GM19455 (cell line): Measurements from ENCODE around the gene EMILIN3.

ENCODE experiments used
- ATAC-seq: cut with Tn5 transposase; IDR thresholded peaks from one replicate; pipeline ENCODE4 v1.9.1; 2021; ENCODE audit not compliant: unreplicated experiment

The EMILIN3 gene

DNA sequence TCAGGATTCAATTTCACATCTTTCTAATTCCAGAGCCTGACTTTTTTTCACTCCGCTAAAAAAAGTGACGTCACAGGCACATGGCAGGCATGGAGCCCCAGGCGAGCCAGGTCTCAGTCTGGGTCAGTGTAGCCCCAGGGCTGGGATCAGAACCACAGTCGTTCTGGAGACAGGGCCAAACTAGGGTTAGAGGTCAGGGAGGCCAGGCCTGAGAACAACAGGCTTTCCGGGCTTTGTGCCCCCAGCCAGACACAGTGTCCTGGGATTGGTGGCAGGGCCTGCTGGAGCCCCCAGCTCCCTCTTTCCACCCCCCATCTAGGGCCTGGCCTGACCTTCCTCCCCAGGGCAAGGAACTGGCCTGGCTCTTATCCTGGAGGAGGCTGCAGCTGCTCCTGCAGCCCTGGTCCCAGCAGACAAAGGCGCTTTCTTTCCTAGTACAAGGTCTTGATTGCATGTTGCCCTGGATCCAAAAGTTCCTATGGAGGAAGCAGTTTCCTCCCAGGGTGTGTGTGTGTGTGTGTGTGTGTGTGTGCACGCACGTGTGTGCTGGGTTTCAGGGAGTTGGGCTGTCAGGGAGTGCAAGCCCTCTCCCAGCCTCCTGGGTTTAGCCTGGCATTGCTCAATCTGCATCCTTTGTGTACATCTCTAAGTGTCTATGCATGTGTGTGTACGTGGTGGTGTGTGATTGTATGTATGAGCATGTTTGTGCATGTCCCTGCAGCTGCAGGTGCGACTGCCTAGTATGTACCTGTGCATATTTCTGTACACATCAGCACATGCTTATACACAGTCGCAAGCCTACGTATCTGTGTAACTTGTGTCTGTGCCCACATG, 26.5 kb upstream of the EMILIN3 start:
- ATAC-seq: no peak

DNA sequence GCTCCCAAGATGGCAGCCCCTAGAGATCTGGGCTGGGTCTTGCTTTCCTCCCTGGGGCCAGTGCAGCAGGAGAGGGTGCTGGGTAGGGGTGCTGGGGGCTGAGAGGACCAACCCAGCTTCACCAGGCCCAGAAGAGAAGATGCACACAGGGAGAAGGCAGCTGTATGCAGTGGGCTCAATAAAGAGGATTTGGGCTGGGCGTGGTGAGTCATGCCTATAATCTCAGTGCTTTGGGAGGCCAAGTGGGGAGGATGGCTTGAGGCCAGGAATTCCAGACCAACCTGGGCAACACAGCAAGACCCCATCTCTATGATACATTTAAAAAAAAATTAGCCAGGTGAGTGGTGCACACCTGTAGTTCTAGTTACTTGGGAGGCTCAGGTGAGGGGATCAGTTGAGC, 25.7 kb upstream of the EMILIN3 start:
- no peak for ATAC-seq

DNA sequence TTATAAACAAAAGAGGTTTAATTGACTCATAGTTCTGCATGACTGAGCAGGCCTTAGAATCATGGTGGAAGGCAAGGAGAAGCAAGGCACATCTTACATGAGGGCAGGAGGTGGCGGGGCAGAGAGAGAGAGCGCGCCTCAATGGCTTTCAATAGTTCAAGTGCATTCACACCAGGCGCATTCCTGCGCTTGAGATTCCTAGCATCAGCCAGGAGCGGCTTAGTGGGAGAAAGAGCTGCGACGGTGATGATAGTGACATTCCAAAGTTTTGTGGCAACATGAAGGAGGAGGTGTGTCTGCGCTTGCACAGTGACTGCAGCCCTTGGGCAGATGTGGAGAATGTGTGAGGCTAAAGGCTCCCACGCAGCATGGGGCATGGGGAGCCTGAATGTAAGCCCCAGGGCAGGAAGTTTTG, 25.0 kb upstream of the EMILIN3 start:
- ATAC-seq: no peak

DNA sequence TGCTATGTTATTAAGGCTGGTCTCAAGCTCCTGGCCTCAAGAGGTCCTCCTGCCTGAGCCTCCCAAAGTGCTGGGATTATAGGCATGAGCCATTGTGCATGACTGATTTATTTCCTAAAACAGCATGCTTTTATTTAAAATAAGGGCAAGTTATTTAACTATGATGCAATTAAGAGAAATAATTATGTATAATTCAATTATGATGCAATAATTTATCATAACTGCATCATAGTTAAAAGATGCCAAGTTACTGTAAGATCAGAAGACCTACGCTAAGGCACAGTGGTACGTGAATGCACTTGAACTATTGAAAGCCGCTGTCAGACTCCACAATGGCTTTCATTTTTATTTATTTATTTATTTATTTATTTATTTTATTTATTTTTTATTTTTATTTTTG, 24.3 kb upstream of the EMILIN3 start:
- no peak for ATAC-seq

DNA sequence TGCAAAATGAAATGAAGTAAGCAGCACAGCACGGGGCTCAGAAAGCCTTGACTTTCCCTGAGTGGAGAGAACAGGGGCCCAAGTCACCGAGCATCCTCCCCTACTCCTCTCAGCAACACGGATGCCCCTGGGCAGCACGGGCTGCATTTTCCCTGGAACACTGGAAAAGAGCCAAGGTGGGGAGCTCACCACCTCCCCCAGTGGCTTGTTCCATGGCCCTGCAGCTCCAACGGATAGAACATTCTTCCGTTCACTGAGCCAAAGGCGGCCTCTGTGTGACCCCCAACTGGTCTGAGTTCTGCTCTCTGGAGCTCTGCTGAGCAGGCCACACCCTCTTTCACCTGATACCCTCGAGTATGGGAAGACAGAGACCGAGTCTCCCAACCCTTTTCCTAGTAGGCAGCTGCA, 20.8 kb upstream of the EMILIN3 start:
- ATAC-seq: no peak

DNA sequence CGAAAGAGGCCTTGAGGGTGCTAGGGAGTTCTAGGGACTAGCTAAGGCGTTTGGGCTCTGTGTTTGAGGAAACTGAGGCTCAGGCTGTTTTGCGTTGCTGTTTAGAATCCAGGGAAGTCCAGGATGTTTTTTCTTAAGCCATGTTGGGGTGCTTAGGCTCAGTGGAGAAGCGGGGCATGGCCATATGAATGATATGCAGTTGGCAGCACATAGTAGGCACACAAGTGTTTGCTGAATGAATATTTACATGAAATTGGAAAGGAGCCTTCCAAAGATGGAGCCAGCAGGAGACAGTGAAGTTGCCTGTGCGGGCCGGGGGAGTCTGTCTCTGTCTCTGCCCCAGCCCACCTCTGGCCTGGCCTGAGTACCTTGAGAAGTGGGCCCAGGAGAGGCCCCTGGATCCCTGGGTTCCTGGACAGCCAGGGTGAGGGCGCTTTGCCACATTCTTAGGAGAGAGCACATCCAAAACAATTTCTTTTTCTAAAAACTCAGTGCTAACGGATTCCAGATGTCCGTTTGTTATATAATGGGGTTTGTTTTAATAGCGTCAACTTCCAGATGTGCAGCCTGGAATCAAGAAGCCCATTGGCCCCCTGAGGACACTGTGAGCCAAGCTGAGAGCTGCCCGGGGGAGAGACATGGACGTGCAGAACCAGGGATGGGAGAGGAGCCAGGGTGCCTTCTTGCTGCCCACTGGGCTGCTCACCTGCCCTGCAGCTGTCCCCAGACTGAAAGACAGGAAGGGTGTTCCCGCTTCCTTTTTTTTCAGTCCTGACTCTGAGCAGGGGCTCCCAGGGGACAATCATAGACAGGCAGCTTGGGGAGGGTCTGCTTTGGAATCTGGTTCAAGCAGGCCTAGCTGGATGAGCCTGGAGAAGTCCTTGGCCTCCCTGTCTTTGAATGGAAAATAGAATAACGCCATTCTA, 20.1 kb upstream of the EMILIN3 start:
- no peak for ATAC-seq

DNA sequence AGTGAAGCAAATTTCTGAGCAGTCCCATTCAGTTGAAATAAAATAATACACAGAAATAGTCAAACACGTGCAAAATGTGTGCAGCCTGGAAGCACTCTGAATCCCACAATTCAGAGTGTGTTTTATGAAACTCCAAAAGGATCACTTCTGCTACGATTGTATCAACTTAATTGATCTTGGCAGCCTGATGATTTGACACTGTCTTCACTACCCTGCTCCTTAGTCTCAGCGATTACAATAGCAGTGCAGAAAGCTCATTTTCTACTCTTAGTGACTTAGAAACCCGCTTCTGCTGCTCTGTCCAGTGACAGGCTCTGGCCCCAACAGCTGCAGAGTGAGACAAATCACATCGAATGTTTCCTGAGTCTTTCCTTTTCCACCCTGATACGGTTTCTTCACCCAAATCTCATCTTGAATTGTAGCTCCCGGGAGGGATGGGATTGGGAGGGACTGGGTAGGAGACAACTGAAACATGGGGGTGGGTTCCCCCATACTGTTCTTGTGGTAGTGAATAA, 16.2 kb upstream of the EMILIN3 start:
- ATAC-seq: no peak

DNA sequence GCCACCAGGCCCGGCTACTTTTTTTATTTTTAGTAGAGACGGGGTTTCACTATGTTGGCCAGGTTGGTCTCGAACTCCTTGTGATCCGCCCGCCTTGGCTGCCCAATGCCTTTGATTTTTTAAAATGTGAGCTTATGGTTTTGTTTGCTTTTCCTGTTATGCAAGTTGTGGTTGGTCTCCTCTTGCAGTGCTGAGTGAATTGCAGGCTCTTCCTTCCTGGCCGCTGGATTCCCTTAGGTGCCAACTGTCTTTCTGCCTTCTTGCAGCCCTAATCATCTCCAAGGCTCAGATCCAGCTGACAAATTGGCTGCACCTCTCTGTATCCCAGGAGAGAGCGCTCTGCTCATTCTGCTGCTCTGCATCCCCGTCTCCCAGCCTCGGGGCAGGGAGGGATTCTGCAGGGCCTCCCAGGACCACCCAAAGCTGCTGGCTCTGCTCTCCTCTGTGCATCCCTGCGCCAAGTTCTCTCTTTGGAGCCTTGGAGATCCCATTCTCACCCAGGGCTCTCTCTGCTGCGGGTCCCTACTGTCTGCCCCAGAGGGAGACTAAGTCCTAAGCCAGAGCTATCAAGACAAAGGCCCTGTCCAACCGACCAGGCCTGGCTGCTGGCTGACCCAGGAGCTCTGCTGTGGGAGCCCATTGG, 14.1 kb upstream of the EMILIN3 start:
- no peak for ATAC-seq

DNA sequence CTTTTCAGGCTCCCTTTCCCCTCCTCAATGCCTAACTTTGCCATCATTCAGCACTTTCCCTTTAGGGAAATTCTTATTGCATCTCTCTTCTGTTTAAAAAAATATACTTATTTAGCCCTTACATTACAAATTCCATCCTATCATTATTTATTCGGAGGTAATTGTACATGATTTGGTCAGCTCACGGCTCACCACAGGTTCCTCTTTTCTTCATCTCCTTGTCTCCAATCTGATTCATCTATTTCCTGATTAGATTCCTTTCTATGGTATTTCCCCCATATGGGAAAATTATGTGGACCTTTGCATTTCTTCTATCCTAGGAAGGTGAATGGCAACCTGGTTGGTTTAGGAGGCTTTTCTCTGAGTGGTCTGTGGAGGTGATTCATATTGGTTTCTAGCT, 12.9 kb upstream of the EMILIN3 start:
- no peak for ATAC-seq

DNA sequence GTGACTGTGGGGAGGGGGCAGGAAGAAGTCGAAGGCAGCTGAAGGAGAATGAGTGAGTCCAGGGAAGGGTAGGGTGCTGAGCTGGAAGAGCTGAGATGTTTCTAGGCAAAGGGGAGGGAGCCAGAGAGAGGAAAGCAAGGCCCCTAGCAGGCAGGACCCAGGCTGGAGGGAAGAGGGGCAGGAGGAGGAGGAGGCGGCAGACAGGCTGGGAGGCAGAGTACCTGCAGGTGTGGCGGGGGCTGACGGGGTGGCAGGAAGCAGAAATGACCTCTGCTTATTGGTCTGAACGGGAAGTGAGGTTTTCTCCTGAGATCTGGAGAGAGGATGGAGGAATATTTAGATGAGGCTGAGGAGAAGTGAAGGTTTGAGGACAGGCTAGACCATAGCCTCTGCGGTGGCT, 10.7 kb upstream of the EMILIN3 start:
- ATAC-seq: no peak

DNA sequence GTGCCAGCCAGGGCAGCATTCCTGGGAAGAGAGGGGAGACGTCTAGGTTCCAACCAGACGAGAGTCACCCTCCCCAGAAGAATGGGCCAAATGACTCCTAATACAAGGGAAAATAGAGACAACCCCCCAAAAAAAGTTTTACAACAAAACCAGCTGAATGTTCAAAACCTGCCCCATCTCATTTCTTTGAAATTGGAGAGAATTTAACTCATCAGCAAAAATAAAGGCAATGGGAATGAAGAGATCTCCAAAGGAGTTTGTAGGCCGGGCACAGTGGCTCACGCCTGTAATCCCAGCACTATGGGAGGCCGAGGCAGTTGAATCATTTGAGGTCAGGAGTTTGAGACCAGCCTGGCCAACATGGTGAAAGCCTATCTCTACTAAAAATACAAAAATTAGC, 9.7 kb upstream of the EMILIN3 start:
- no peak for ATAC-seq

DNA sequence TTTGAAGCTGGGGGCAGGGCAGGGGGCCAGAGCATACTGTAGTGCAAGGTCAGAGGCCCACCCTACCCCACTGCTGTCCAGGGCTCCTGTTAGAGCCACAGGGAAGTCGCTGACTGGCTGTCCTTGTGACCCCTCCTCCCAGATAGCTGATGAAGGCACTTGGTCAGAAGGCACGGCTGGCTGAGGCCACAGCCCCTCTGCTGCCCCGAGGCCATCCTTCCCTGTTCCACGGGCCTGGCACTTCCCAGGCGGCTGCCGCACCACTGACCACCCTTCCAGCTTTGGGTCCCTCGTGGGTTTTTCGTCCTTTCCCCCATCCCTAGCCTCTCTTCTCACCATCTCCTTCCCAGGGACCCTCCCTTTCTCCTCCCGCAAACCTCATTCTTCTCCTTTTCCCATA, 9.2 kb upstream of the EMILIN3 start:
- ATAC-seq: no peak

DNA sequence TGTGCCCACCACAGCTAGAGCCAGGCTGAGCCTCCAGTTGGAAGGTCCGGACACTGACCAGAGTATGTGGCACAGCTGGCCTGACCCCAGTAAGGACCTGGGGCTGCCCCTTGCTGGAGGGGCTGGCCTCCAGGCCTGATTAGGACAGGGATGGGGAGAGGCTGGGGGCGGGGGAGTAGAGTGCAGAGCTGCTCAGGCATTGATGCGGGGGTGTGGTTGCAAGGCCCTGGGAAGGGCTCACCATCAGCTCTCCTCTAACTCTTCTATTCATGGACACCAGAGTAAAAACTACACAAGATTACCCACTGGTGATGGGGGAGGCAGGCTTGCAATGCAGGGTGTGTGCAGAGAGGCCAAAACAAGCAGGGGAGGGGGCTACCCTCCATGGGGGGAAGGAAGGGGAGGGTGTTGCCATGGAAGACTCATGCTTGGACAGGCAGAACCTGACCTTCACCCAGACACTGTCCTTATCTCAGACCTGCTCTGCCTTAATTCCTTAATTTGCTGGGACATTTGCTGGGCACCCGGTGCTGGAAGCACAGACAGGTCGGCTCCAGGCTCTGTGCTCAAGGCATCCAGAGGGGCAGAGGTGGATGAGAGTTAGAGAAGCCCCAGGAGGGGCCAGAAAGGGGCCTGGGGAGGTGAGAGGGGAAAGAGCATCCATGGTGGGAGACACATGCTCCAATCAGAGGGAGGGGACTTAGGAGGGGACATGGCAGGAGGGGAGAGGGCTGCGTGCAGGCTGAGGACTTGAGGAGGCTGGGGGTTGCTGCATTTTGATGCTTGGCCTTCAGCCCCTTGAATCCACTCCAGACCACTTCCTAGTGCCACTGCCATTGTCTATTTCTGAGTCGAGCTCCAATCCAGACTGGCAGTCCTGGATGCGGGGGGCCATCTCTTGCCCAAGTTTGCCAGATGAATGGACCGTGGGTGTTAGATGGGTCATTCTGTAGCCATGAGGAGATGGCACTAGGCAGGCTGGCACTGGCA, 7.6 kb upstream of the EMILIN3 start:
- ATAC-seq: no peak

DNA sequence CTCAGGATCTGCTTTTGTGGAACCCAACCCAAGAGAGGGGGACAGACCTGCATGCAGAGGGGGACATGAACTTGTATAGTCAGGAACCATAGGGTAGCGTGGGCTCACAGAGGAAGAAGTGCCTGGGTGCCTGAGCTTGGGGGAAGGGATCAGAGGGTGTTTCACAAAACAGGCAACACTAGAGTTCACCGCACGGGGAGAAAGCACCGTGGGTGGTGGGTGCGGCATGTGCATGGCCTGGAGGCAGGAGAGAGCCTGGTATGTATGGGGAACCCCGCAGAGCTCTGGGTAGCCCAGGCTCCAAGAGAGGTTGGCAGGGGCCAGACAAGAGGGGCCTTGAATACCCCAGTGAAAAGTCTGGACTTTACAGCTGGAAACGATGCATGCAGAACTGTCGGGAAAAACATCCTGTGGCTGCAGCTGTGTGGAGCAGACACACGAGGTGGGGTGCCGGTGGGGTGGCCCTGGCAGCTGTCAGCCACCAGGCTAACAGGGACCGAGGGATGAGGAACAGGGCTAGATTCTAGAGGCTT, 6.7 kb upstream of the EMILIN3 start:
- ATAC-seq: no peak

DNA sequence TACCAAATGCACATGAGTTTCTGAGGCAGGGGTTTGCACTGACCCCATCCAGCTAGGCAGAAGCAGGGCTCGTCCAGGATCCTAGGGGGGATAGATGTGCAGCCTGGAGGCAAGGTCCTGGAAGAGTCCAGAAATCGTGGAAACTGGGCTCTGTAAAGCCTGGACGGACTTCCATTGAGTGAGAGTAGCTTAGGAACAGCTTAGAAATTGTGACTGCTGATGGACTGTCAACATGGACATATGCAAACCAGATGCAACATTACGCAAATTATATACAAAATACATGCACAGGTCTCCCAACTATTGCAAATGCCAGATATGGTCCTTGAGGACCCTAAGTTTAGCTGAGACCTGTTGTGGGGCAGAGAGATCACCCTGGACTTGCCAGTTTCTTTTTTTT, 4.8 kb upstream of the EMILIN3 start:
- no peak for ATAC-seq

DNA sequence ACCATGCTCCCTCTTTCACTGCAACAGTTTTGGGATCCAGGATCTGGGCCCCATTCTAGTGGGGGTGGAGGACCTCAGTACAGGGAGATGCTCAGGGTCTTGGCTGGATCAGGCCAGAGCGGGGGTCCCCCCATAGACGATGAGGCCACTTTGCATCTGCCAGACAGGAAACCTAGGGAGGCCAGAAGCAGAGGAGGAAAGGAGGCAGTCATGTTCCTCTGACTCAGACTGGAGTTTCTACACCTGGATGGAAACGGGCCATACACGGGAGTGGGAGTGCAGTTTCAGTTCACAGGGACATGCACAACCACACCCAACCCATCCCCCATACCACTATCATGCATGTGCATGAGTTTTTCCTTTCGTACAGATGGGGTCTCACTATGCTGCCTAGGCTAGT, 3.6 kb upstream of the EMILIN3 start:
- ATAC-seq: no peak

DNA sequence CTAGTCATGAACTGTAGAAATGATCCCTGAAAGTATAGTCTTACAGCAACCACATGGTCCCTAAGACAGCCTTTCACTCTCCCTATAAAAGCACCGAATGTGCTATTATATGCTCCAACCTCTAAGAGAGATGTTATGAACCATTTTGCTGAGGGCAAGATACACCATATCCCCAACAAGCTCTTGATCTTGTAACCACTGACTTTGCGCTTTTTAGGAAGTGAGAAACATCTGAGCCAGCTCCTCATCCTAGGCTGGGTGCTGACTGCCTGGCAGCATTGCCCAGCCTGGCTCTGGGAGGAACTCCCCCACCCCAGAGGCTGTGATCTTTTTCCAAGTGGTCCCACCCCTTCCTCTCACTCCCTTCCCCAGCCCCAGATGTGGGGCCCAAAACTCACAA, 3.1 kb upstream of the EMILIN3 start:
- no peak for ATAC-seq

DNA sequence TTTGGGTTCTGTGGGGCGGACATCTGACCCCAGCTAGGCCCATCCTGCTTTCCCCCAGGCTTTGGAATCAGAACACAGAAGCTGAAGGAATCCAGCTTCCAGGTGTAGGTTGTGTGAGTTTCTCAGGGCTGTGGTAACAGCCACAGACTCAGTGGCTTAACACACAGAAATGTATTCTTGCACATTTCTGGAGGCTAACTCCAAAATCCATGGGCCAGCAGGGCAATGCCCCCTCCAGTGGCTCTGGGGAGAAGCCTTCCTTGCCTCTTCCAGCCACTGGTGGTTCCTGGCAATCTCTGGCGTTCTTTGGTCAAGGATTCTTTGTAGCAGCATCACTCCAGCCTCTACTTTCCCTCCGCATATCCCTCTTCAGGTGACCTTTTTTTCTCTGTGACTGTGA, 1.3 kb upstream of the EMILIN3 start:
- ATAC-seq: no peak

DNA sequence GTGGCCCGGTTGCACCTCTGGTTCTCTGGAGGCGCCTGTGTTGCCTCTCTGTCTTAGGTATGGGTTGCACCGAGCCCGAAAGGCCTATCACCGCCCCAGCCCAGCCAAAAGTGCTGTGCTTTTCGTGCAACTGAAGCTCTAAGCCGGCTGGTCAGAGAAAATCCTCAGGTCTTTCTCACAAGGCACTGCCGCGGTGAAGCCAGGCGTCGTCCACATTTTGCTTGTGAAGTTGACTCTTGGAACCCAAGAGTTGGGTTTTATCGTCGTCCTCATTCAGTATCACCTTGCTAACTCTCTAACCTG, 726 bp upstream of the EMILIN3 start:
- no peak for ATAC-seq
